Common myeloid progenitor, CD34-positive (primary cell): Measurements from ENCODE around the gene GAST.

Source experiments
- CTCF ChIA-PET: fragments of 350-600 bp; sonication (Branson Sonifier 250); formaldehyde crosslinking; loops from one replicate; lab custom pipeline; 2021; ENCODE audit warnings: antibody characterized with exemption; lab: Charles Lee
- POLR2A ChIA-PET: fragments of 350-600 bp; sonication (Branson Sonifier 250); formaldehyde crosslinking; loops from one replicate; lab custom pipeline; 2021; ENCODE audit warnings: antibody characterized with exemption; lab: Charles Lee
- DNase-seq, 3 donors: peaks; one replicate each; pipeline versions ENCODE4 v3.0.0 to v3.0.0-alpha.2; 2013
- H3K27ac ChIP-seq, 2 experiments: 1 replicate in 1 of 2; 2 replicates in 1 of 2; pipeline ENCODE4 v1.7.0; 2013; ENCODE audit warnings: inconsistent platforms in 2 of 2, low read length in 2 of 2, mild to moderate bottlenecking in 2 of 2, low read depth in 1 of 2, moderate library complexity in 1 of 2; ENCODE audit not compliant: severe bottlenecking in 2 of 2, insufficient read depth in 1 of 2, poor library complexity in 1 of 2
- H3K27me3 ChIP-seq, 5 experiments: replicated peaks in 2 of 5; 1 replicate in 3 of 5; 2 replicates in 2 of 5; pipeline versions ENCODE4 v1.6.1 to v1.7.0; 2013; ENCODE audit warnings: low read length in 4 of 5, mild to moderate bottlenecking in 2 of 5, moderate library complexity in 2 of 5, inconsistent platforms in 1 of 5; ENCODE audit not compliant: insufficient read depth in 5 of 5, control insufficient read depth in 4 of 5
- H3K36me3 ChIP-seq, 4 experiments: 1 replicate in 2 of 4; 2 replicates in 2 of 4; pipeline versions ENCODE4 v1.6.1 to v1.7.0; 2013; ENCODE audit warnings: low read length in 3 of 4, control low read depth in 1 of 4, mild to moderate bottlenecking in 1 of 4; ENCODE audit not compliant: control insufficient read depth in 4 of 4, insufficient read depth in 4 of 4
- H3K4me1 ChIP-seq, 4 experiments: 1 replicate in 3 of 4; 2 replicates in 1 of 4; pipeline versions ENCODE4 v1.6.1 to v1.7.1; 2013; ENCODE audit warnings: low read length in 3 of 4, mild to moderate bottlenecking in 3 of 4, control low read depth in 1 of 4, inconsistent platforms in 1 of 4, moderate library complexity in 1 of 4; ENCODE audit not compliant: control insufficient read depth in 4 of 4, insufficient read depth in 4 of 4; ENCODE audit errors: control extremely low read depth in 1 of 4
- H3K4me3 ChIP-seq, 7 experiments: 1 replicate in 4 of 7; 2 replicates in 3 of 7; pipeline versions ENCODE4 v1.5.1 to v1.7.0; 2013; ENCODE audit warnings: mild to moderate bottlenecking in 7 of 7, low read length in 6 of 7, moderate library complexity in 6 of 7, inconsistent platforms in 2 of 7, low read depth in 2 of 7, control low read depth in 1 of 7; ENCODE audit not compliant: insufficient read depth in 4 of 7, control insufficient read depth in 1 of 7; ENCODE audit errors: extremely low read depth in 1 of 7
- H3K9me3 ChIP-seq, 5 experiments: 1 replicate in 4 of 5; 2 replicates in 1 of 5; pipeline versions ENCODE4 v1.6.1 to v1.7.1; 2013; ENCODE audit warnings: low read length in 4 of 5, mild to moderate bottlenecking in 2 of 5, inconsistent platforms in 1 of 5, low read depth in 1 of 5, moderate library complexity in 1 of 5; ENCODE audit not compliant: control insufficient read depth in 4 of 5, insufficient read depth in 2 of 5; ENCODE audit errors: control extremely low read depth in 1 of 5
- WGBS: methylation state at CpG from one replicate; pipeline ENCODE4 v1.1.5; 2013; ENCODE audit not compliant: insufficient coverage; 5-methylcytosine and 5-hydroxymethylcytosine counted together

The GAST gene

DNA sequence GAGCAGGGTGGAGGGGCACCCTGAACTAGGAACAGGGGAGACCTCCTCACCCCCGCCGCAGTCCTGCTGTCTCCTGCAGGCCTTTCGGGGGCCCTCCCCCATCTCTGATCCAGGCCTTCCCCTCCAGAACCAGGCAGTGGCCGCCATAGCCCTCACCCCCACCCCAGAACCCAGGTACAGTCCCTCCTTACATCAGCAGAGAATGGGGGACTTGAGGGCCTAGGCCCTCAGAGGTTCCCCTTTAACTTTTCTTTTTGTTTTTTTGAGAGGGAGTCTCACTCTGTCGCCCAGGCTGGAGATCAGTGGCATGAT, 26.6 kb downstream of the GAST start:
- H3K9me3 ChIP-seq, result no peaks in the 10 kb centered on the region
- WGBS, result 100% methylated on average over 2 of the region's 5 CpGs
- ChIA-PET CTCF (interaction anchor here (1.1 kb wide), 1 partner anchor 63 kb away, joined by 4 read pairs; no protein-coding TSS in a partner anchor), POLR2A (no interaction called here)
- peaks cover 0 to 19% (median 16%) of the 10 kb centered on the region in 4 experiments for H3K4me1 ChIP-seq
- no peak for DNase-seq
- no peak overlapping the region for H3K27ac ChIP-seq
- no peaks in the 10 kb centered on the region for H3K36me3 ChIP-seq
- H3K4me3 ChIP-seq, result no peak overlapping the region
- peaks cover 0 to 40% (median 13%) of the 10 kb centered on the region in 5 experiments for H3K27me3 ChIP-seq

DNA sequence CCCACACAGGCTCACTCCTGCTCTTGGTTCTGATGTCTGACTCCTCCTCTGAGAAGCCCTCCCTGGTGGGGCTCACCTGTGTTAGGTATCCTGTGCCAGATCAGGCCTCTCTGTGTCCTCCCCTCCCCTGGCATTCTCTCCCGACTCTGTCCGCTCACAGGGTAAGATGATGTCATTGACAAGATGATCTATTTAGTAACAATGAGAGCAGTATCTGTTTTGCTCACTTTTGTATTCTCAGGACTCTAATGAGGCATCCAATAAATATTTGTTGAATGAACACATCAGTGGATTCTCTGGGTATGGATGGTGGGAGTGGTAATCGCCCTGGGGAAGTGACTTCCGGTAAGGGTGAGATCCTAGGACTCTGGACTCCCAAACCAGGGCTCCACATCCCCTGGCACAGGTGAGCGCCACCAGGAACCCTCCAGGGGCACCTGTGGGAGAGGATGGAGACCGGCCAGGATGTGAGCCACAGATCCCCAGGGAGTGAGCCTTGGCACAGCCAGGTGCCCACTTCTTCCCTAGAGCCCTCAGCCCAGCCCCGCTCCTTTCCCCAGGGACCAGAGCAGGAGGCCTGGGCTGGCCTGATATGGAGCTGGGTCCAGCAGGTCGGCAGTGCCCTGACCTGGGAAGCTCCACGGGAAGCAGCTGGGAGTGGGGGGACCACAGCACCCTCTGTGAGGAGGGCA, 27.7 kb downstream of the GAST start:
- no peak for DNase-seq
- no peak overlapping the region for H3K27ac ChIP-seq
- ChIA-PET CTCF (interaction anchor here (0.7 to 1.1 kb wide), 2 partner anchors 62 to 125 kb away, joined by 3 to 4 read pairs; partner anchors contain the start of gene KLHL11), POLR2A (no interaction called here)
- H3K36me3 ChIP-seq, result no peaks in the 10 kb centered on the region
- peaks cover 0 to 8% (median 6%) of the 10 kb centered on the region in 4 experiments for H3K4me1 ChIP-seq
- H3K27me3 ChIP-seq, result peaks cover 0 to 30% (median 10%) of the 10 kb centered on the region in 5 experiments
- H3K4me3 ChIP-seq, result no peak overlapping the region
- no peaks in the 10 kb centered on the region for H3K9me3 ChIP-seq
- whole genome bisulfite sequencing, result 77% methylated on average over 3 of the region's 9 CpGs

DNA sequence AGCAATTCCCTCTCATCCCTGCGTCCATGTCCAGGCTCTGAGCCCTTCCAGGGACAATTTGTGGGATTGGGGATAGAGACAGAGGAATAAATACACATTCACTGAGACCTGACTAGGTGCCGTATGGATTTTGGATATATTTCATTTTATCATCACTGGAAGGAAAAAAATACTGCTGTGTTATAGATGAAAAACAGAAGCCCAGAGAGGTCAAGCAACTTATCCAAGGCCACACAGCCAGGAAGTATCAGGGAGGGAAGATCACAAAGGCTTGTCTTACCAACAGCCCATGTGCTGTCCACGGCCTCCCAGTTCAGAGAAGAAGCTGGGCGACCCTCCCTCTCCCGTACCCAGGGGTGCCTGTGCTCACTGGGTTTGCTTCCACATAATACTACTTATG, 28.4 kb downstream of the GAST start:
- POLR2A ChIA-PET, result no interaction called here
- Histone ChIP-seq H3K27ac (no peak overlapping the region), H3K9me3 (no peaks in the 10 kb centered on the region), H3K4me1 (peaks cover 0 to 5% (median 4%) of the 10 kb centered on the region in 4 experiments), H3K4me3 (no peak overlapping the region), H3K27me3 (peaks cover 0 to 23% (median 8%) of the 10 kb centered on the region in 5 experiments), H3K36me3 (no peaks in the 10 kb centered on the region)
- DNase-seq, result no peak
- CTCF ChIA-PET, result interaction anchor here (0.7 to 1.5 kb wide), 3 partner anchors 46 to 155 kb away, joined by 3 to 4 read pairs (median 3); partner anchors contain the start of genes JUP and KLHL11
- WGBS, result 100% methylated on average over 4 of the region's 5 CpGs

DNA sequence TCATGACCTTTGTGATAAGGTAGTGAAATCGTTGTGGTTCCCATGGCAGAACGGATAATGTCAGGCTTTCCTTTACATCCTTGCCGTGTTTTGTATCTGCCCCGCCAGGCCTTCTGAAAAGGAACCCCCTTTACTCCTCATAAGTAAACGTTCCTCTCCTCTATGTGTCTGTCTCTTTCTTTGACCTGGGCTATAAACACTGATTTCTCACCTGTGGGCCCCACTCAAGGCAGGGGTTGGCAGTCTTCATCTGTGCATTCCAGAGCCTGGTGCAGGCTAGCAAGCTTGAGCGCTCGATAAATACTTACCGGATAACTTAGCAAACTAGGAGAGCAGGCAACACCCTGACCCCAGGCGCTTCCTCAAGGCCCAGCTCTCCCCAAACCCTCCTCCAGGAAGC, 29.6 kb downstream of the GAST start:
- Histone ChIP-seq H3K4me3 (no peak overlapping the region), H3K27ac (no peak overlapping the region), H3K27me3 (peaks cover 0 to 11% (median 3%) of the 10 kb centered on the region in 5 experiments), H3K36me3 (no peaks in the 10 kb centered on the region), H3K4me1 (peaks cover 0 to 5% (median 4%) of the 10 kb centered on the region in 4 experiments), H3K9me3 (no peaks in the 10 kb centered on the region)
- no peak for DNase-seq
- ChIA-PET POLR2A (no interaction called here), CTCF (interaction anchor here (0.8 to 2.1 kb wide), 5 partner anchors 45 to 154 kb away, joined by 3 to 15 read pairs (median 4); partner anchors contain the start of genes JUP and KLHL11)
- WGBS, result 83% methylated on average over 9 of the region's 9 CpGs

DNA sequence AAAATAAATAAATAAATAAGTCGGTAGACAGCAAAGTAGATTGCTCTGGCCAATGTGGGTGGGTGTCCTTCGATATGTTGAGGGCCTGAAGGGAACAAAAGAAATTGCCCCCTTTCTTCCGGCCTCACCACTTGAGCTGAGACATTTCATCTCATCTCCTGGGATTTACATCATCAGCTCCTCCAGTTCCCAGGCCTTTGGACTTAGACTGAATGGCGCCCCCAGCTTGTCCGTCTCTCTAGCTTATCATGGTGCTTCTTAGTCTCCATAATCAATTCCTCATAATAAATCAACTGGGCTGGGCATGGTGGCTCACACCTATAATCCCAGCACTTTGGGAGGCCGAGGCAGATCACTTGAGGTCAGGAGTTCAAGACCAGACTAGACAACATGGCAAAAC, 36.1 kb downstream of the GAST start:
- H3K27me3 ChIP-seq, result no peaks in the 10 kb centered on the region
- DNase-seq, result no peak
- 97% methylated on average over 5 of the region's 6 CpGs for WGBS
- POLR2A ChIA-PET, result no interaction called here
- CTCF ChIA-PET, result interaction anchor here (1.6 kb wide), 1 partner anchor 12 kb away, joined by 3 read pairs; no protein-coding TSS in a partner anchor
- H3K4me1 ChIP-seq, result no peaks in the 10 kb centered on the region
- H3K27ac ChIP-seq, result no peak overlapping the region
- no peaks in the 10 kb centered on the region for H3K9me3 ChIP-seq
- peaks cover 0 to 4% (median under 1%) of the 10 kb centered on the region in 4 experiments for H3K36me3 ChIP-seq
- H3K4me3 ChIP-seq, result no peak overlapping the region

DNA sequence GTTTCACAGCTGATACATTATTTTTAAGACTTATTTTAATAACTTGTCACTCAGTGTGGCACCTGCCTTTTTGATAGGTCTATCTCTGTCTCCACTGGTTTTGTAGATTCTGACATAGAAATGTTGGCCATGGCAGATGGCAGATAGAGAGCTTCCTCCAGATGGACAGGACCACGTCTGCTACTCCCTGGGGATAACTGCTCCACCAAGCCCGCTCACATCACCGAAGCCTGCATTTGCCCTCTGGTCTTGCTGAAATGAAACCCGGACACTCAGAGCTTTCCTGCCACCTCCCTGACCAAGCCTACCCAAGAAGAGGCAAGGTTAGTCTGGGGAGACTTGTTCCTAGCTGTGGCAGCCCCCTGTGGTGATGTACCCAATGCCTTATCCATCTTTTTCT, 38.7 kb downstream of the GAST start:
- no peaks in the 10 kb centered on the region for H3K27me3 ChIP-seq
- 100% methylated on average over 3 of the region's 4 CpGs for WGBS
- no peak for DNase-seq
- ChIA-PET POLR2A (interaction anchor here (1.0 to 1.5 kb wide), 2 partner anchors 36 to 44 kb away, joined by 3 read pairs; partner anchors contain the start of gene JUP), CTCF (interaction anchor here (0.8 to 3.2 kb wide), 5 partner anchors 8 to 114 kb away, joined by 3 to 13 read pairs (median 4); no protein-coding TSS in a partner anchor)
- H3K4me3 ChIP-seq, result no peak overlapping the region
- H3K27ac ChIP-seq, result no peak overlapping the region
- no peaks in the 10 kb centered on the region for H3K9me3 ChIP-seq
- H3K4me1 ChIP-seq, result no peaks in the 10 kb centered on the region
- peaks cover 0 to 25% (median 15%) of the 10 kb centered on the region in 4 experiments for H3K36me3 ChIP-seq

DNA sequence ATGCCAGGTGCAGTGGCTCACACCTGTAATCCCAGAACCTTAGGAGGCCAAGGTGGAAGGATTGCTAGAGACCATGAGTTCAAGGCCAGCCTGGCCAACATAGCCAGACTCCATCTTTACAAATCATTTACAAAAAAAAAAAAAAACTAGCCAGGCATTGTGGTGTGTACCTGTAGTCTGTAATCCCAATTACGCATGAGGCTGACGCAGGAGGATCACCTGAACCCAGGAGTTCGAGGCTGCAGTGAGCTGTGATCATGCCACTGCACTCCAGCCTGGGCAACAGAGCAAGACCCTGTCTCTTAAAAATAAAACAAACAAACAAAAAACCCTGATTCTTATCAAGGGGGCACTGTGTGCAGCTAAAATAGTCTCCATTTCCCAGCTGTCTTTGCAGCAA, 39.2 kb downstream of the GAST start:
- DNase-seq, result no peak
- POLR2A ChIA-PET, result interaction anchor here (1.5 kb wide), 1 partner anchor 35 kb away, joined by 3 read pairs; the partner anchor contains the start of gene JUP
- Histone ChIP-seq H3K4me3 (no peak overlapping the region), H3K27ac (no peak overlapping the region), H3K36me3 (peaks cover 0 to 29% (median 17%) of the 10 kb centered on the region in 4 experiments), H3K9me3 (no peaks in the 10 kb centered on the region), H3K27me3 (no peaks in the 10 kb centered on the region), H3K4me1 (no peaks in the 10 kb centered on the region)
- WGBS, result 72% methylated on average over 3 of the region's 3 CpGs
- CTCF ChIA-PET, result interaction anchor here (0.6 to 3.2 kb wide), 8 partner anchors 8 to 60 kb away, joined by 3 to 13 read pairs (median 5); partner anchors contain the start of genes JUP and P3H4
